K562 (cell line): ENCODE results near the gene ZBTB32. TPM values are rescaled to one million over a fixed set of nuclear protein-coding genes. Genes with fewer than 3 reads are reported as not detected.

ENCODE experiments used
- ATAC-seq: fragments of 200-7000 bp; cut with Tn5 transposase; 3 replicates; pipeline ENCODE4 v1.9.1; 2020; ENCODE audit warnings: moderate library complexity
- BruUV-seq: library from RNA; stranded (reverse); fragments of 400-500 nt; replicated peaks from 2 replicates; lab custom pipeline; 2021; lab: Mats Ljungman, UMichigan
- CTCF ChIA-PET: fragments of 300-600 bp; formaldehyde crosslinking; extraction: SDS; loops from one replicate; lab custom pipeline; 2021; ENCODE audit warnings: low intra/inter-chr PET ratio; lab: Yijun Ruan, JAX
- POLR2A ChIA-PET: fragments of 300-600, 350-650 bp; sonication (Branson Sonifier 250); formaldehyde crosslinking; extraction: SDS; loops from one replicate; lab custom pipeline; 2021; ENCODE audit warnings: antibody characterized with exemption, inconsistent platforms; lab: Yijun Ruan, JAX
- DNase-seq, 4 experiments: peaks; one replicate each; pipeline versions ENCODE4 v3.0.0 to v3.0.0-alpha.2; 2011 to 2018; ENCODE audit warnings: low spot score in 3 of 4, mixed read lengths in 3 of 4; ENCODE audit errors: extremely low read depth in 1 of 4
- FAIRE-seq: peaks from 2 replicates; lab custom pipeline; 2011; peaks lifted over from hg19 to GRCh38; lab: Jason Lieb, UNC
- H2AFZ ChIP-seq: 2 replicates; pipeline ENCODE4 v1.6.0; 2011; ENCODE audit warnings: low read depth, low read length, control low read depth, inconsistent platforms
- H3K27ac ChIP-seq: fragments of 200-600 bp; 3 replicates; pipeline ENCODE4 v1.8.0; 2011; ENCODE audit warnings: low read depth, mild to moderate bottlenecking, control low read depth, inconsistent platforms, low read length, moderate library complexity, mixed read lengths; ENCODE audit errors: extremely low read depth
- H3K27me3 ChIP-seq, 2 experiments: fragments of 300-600 bp in 1 of 2; 2 replicates in 1 of 2; 3 replicates in 1 of 2; pipeline versions ENCODE4 v1.6.0 to v1.8.0; 2011; ENCODE audit warnings: inconsistent platforms in 2 of 2, low read length in 2 of 2, mild to moderate bottlenecking in 1 of 2, mixed read lengths in 1 of 2, moderate library complexity in 1 of 2; ENCODE audit not compliant: control insufficient read depth in 2 of 2, insufficient read depth in 2 of 2
- H3K36me3 ChIP-seq: fragments of 300-600 bp; 3 replicates; pipeline ENCODE4 v1.8.0; 2011; ENCODE audit warnings: mild to moderate bottlenecking, low read length, inconsistent platforms; ENCODE audit not compliant: control insufficient read depth, insufficient read depth
- H3K4me1 ChIP-seq, 2 experiments: fragments of 200-600 bp in 1 of 2; replicated peaks in 1 of 2; 2 replicates in 1 of 2; 3 replicates in 1 of 2; pipeline versions ENCODE4 v1.5.1 to v1.8.0; 2011; ENCODE audit warnings: inconsistent platforms in 2 of 2, low read length in 2 of 2, mild to moderate bottlenecking in 1 of 2, mixed read lengths in 1 of 2, moderate library complexity in 1 of 2; ENCODE audit not compliant: control insufficient read depth in 2 of 2, insufficient read depth in 2 of 2
- H3K4me2 ChIP-seq: 2 replicates; pipeline ENCODE4 v1.6.1; 2011; ENCODE audit warnings: low read length, control low read depth, inconsistent platforms, mixed read lengths; ENCODE audit not compliant: insufficient read depth
- H3K4me3 ChIP-seq: fragments of 200-600 bp; sonication (generic), shearing (Covaris generic); 2 replicates; pipeline ENCODE4 v1.5.1; 2016; ENCODE audit warnings: control low read depth, inconsistent platforms
- H3K79me2 ChIP-seq: fragments of 200-600 bp; 3 replicates; pipeline ENCODE4 v1.8.0; 2011; ENCODE audit warnings: low read length, inconsistent platforms; ENCODE audit not compliant: control insufficient read depth, insufficient read depth
- H3K9ac ChIP-seq, 2 experiments: 2 replicates each; pipeline versions ENCODE4 v1.6.0 to v1.6.1; 2011; ENCODE audit warnings: low read depth in 2 of 2, low read length in 2 of 2, control low read depth in 1 of 2, inconsistent platforms in 1 of 2, mild to moderate bottlenecking in 1 of 2, mixed read lengths in 1 of 2; ENCODE audit not compliant: insufficient read depth in 1 of 2
- H3K9me1 ChIP-seq: one replicate; pipeline ENCODE4 v1.6.0; 2011; ENCODE audit warnings: inconsistent platforms, mild to moderate bottlenecking, low read length, moderate library complexity; ENCODE audit not compliant: control insufficient read depth, insufficient read depth
- H3K9me3 ChIP-seq: replicated peaks from 2 replicates; pipeline ENCODE4 v1.5.1; 2011; ENCODE audit warnings: low read depth, low read length, inconsistent platforms; ENCODE audit not compliant: control insufficient read depth, insufficient read depth
- H4K20me1 ChIP-seq: replicated peaks from 2 replicates; pipeline ENCODE4 v1.6.1; 2011; ENCODE audit warnings: low read length, inconsistent platforms, mixed read lengths; ENCODE audit not compliant: control insufficient read depth, insufficient read depth
- ZBTB33 ChIP-seq: sonication (generic); formaldehyde crosslinking; IDR thresholded peaks from 2 replicates; pipeline ENCODE4 v1.8.1; 2023; ENCODE audit warnings: mild to moderate bottlenecking, missing genetic modification reagents
- ZBTB5 ChIP-seq: fragments of 450-650 bp; IDR thresholded peaks from 2 replicates; pipeline ENCODE4 v1.6.1; 2017; ENCODE audit warnings: antibody characterized with exemption
- ZNF124 ChIP-seq: sonication (generic); formaldehyde crosslinking; IDR thresholded peaks from 2 replicates; pipeline ENCODE4 v1.8.1; 2022; ENCODE audit warnings: missing genetic modification reagents
- WGBS: fragments of 100-300 bp; shearing (Covaris generic); methylation state at CpG from one replicate; pipeline ENCODE4 v1.1.6; 2016; ENCODE audit warnings: low coverage, mixed read lengths; ENCODE audit not compliant: insufficient coverage; ENCODE audit errors: missing lambda C conversion rate; 5-methylcytosine and 5-hydroxymethylcytosine counted together
- in situ Hi-C: fragments of 300-500 bp; cut with MboI; formaldehyde crosslinking; loops from 4 replicates; pipeline ENCODE4 v1.15.0; 2018; ENCODE audit warnings: inconsistent platforms, mixed read lengths
- intact Hi-C: fragments of 100-400 bp; cut with micrococcal nuclease; formaldehyde crosslinking; loops from 2 replicates; pipeline ENCODE4 v1.14.2; 2022
- polyA plus RNA-seq, 8 experiments: library from polyadenylated mRNA; depleted of rRNA in 4 of 8; stranded (reverse) in 5 of 8; unstranded in 3 of 8; fragments of >200 nt; fragmentation: Nextera tagmentation in 2 of 8; fragmentation: Illumina TruSeq in 1 of 8; extraction: Ambion mirVana in 2 of 8; extraction: Trizol in 1 of 8; gene quantifications; 2 replicates each; pipeline versions ENCODE4 v1.2.1 to v1.2.3, GENCODE V29; 2011 to 2014; ENCODE audit warnings: inconsistent platforms in 1 of 8, missing spikeins in 1 of 8
- total RNA-seq, 7 experiments: library from RNA; depleted of rRNA in 6 of 7; stranded (reverse); fragments of >200 nt in 6 of 7; fragmentation: Illumina TruSeq in 2 of 7; extraction: Trizol in 2 of 7; gene quantifications; 2 replicates each; pipeline versions ENCODE4 v1.2.1 to v1.2.3, GENCODE V29; 2011 to 2021; ENCODE audit warnings: low replicate concordance in 1 of 7

Gene ZBTB32
- total and polyA plus RNA-seq, 9 of the 15 experiments (the other 6 are each of a cell fraction or from before 2014, with no cell fraction given): 0.20 TPM; not detected in 8

GRCh38 chr19:35755550-35756376 is 51.4 kb downstream of the ZBTB32 start:
- ChIA-PET POLR2A (interaction anchor here (0.5 to 2.2 kb wide), 3 partner anchors 8 to 783 kb away, joined by 4 to 12 read pairs (median 4); partner anchors contain the start of gene LIN37), CTCF (no interaction called here)
- H3K36me3 ChIP-seq: peaks cover 31% of the 10 kb centered on the region; the same call in 2 of the 3 replicates
- no peak overlapping the region for H2AFZ ChIP-seq
- H3K9ac ChIP-seq: peak overlapping the region in 1 of 2 experiments; percentile 68; a peak in 2 of 4 replicates
- peaks cover 13 to 41% of the 10 kb centered on the region in 2 experiments for H3K4me1 ChIP-seq
- BruUV-seq: no TSS peak
- intact Hi-C loops: no loop called here
- H4K20me1 ChIP-seq: no peaks in the 10 kb centered on the region; the same call in 1 of the 2 replicates
- FAIRE-seq (no peak), ATAC-seq (no peak), DNase-seq (no peak)
- H3K79me2 ChIP-seq: peaks cover 17% of the 10 kb centered on the region
- TF ChIP-seq ZBTB33 (peak; percentile 61), ZNF124 (CRISPR knock-in tag) (no peak), ZBTB5 (no peak)
- 86% methylated on average over 32 of the region's 74 CpGs for WGBS
- no peak overlapping the region for H3K27ac ChIP-seq
- no peaks in the 10 kb centered on the region for H3K27me3 ChIP-seq
- H3K4me3 ChIP-seq: no peak overlapping the region
- H3K4me2 ChIP-seq: no peak overlapping the region
- no peaks in the 10 kb centered on the region for H3K9me1 ChIP-seq
- in situ Hi-C loops: no loop called here
- H3K9me3 ChIP-seq: no peaks in the 10 kb centered on the region; the same call in 1 of the 2 replicates
